ENCODE data around the gene CPZ.

CPZ gene

GRCh38 chr4:8596891-8597290 lies 4.3 kb downstream of the CPZ start:
- DNase-seq = no peak

GRCh38 chr4:8597319-8597718 lies 4.8 kb downstream of the CPZ start:
- no peak for DNase-seq

GRCh38 chr4:8597791-8598190 lies 5.2 kb downstream of the CPZ start:
- DNase-seq = no peak

DNA sequence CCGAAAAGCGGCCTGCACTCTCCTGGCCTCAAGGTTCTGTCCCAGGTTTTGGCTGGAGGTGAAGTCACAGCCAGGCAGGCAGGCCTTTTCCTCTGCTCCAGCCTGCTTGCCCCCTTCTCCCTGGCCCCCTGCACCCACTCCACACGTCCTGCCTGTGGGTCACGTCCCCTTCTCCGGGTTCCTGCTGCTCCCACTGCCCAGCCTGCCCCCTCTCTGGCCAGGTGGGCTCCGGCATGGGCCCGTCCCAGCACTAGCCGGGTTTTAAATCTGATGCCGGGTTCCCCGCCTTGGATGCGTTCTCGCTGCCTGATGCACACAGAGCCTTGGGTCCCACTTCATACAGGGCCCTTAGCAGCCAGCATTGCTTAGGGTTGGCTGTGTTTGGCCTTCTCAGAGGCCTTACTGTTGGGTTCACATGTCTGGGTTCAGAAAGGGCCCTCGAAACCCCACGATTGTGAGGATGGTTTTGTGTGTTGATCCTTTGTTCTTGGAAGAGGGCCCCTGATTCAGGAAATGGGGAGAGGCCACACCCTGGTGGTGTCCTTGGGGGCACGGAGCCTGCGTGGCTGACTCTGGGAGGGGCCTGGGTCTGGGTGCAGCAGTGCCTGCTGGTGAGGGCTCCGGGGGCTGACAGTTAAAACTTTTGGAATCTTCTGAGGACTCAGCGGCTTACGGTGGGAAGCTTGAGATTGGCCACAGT lies 6.0 kb downstream of the CPZ start:
- DNase-seq = no peak

GRCh38 chr4:8599091-8599460 lies 6.5 kb downstream of the CPZ start:
- DNase-seq = no peak

GRCh38 chr4:8599657-8600056 lies 7.1 kb downstream of the CPZ start:
- no peak for DNase-seq

DNA sequence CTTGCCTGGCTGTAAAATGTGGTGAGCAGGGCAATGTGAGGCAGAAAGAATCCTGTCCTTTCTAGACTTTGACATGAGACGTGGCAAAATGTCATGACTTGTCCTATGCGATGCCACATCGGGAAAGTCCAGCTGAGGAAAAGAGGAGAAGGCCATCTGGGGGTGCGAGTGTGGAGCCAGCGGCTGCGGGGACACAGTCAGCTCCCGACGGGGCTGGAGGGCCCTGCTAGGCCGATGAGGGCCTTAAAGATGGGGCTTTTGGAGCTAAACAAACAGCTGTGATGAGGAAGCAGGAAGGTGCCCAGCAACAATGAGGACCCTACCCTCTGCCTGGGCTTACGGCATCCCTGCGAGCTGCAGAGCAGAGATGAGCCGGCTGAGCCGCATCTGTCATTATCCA lies 7.7 kb downstream of the CPZ start:
- DNase-seq = no peak

GRCh38 chr4:8600686-8601085 lies 8.1 kb downstream of the CPZ start:
- no peak for DNase-seq

- no peak for DNase-seq
Observed at GRCh38 chr4:8601086-8601485, 8.5 kb downstream of the CPZ start.

DNA sequence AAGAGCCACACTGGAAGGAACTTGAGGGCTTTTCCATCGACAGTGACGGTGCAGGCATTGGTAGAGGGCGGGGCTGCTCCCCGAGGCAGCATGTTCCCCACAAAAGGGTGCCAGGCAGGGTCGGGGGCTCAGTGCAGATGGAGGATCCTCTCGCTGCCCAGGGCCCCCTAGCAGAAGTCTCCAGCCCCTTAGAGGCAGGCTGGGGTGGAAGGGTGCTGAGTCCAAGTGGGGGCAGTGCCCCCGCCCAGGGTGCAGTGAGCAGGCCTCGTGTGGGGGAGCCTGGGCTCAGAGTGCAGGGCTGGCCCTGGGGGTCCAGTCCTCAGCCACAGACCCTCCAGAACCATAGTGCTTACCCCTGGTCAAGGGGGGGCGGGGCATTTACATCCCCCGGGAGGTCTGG lies 9.0 kb downstream of the CPZ start:
- DNase-seq = no peak

GRCh38 chr4:8602686-8603430 lies 10.3 kb downstream of the CPZ start:
- DNase-seq = no peak

- DNase-seq = no peak
Observed at GRCh38 chr4:8603931-8604330, 11.4 kb downstream of the CPZ start.

- DNase-seq = no peak
Observed at GRCh38 chr4:8605289-8605688, 12.7 kb downstream of the CPZ start.

GRCh38 chr4:8606476-8606875 lies 13.9 kb downstream of the CPZ start:
- no peak for DNase-seq

- no peak for DNase-seq
Observed at GRCh38 chr4:8606966-8607365, 14.4 kb downstream of the CPZ start.

DNA sequence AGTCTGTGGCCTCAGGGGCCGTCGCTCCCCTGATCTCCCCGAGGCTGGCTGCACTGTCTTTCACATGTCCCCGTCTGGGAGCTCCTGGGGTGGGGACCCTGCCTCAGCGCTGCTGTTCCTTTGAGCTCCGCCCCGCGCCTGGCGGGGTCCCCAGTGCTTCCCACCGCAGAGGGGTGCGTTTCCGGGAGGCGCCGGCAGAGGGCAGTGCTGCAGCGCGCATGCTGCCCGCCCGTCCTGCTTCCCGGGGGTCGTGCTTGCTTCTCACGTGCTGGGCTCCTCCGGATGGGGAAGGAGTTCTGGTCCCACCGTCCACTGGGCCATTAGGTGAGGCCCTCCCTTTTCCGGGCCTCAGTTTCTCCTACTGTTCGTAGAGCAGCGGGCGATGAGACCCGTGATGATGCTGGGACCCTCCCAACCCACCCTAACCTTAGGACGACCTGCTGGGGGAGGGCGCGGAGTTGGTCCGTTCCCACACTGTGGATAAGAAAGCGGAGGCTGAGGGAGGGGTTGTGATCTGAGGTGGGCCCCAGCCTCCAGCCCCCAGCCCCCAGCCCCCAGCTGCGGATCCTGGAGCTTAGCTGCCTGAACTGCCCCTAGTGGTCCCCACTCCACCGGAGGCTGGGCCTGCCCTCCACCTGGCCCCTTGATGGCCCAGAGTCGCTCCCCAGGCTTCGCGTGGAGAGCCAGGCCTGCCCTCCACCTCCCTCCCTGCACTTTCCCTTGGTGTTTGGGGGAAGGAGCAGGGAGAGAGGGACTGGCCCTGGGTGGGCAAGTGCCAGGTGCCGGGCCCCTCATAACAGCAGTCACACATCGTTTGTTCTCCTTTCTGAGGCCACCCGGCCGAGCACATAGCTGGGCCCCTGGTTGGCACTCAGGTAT lies 15.3 kb downstream of the CPZ start:
- DNase-seq = no peak

DNA sequence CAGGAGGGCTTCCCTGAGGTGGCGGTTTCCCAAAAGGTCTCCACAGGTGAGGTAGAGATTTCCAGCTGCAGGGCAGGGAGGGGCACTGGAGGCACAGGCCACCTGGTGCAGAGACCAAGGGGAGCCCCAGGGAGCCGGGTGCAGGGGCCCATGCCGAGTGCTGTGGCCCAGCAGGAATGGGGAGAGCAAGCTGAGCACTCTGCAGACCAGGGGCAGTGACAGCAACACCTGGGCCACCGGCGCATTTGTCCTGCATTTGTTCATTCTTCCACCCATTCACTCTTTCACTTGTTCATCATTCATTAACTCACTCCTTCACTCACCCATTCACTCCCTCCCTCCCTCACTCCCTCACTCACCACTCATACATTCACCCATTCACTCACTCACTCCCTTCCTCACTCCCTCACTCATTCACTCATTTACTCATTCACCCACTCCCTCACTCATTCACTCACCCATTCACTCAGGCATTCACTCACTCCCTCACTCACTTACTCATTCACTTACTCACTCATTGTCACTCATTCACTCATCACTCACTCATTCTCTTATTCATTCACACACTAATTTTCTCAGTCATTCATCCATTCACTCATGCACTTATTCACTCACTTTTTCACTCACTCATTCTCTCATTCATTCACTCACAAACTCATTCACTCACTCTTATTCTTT lies 16.3 kb downstream of the CPZ start:
- no peak for DNase-seq

DNA sequence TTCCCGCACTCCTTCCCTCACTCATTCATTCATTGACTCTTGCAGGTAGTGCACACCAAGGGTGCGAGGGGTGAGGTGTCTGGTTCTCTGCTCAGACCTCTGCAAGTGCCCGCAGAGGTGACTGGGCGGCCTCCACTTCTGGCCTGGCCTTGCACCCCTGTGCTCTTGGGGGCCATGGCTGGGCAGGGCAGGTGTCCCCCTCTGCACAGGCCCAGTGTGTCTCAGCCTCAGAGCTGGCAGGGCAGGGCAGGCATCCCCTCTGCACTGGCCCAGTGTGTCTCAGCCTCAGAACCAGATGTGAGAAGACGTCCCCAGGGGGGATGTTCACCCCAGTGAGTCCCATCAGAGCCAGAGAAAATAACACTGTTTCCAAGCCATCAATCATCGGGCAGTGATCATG lies 16.8 kb downstream of the CPZ start:
- no peak for DNase-seq

DNA sequence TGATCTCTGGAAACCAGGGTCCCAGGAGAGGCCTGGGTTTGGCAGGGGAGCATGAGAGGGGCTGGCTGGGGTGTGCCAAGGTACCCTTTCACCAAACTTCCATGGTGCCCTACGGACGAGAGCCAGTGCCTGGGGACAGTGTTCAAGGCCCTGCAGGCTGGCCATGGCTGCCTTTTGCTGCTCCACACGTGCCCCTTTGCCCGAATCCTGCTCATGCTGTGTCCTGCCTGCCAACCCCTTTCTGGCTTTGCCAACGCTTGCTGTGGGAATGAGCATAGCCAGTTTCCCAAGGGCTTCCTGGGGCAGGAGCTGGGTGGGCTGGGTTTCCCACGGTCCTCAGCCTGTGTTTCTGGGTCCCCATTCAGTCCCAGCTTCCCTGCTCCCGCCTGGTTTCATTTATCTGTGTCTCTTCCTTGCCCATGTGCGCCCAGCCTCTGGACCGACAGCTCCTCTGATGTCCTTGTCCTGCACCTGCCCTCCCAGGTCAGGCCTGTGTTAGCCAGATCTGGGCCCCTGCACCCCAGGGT lies 17.3 kb downstream of the CPZ start:
- DNase-seq = no peak

- no peak for DNase-seq
Observed at GRCh38 chr4:8610858-8611616, 18.5 kb downstream of the CPZ start.

GRCh38 chr4:8612646-8613045 lies 20.1 kb downstream of the CPZ start:
- DNase-seq = no peak

Measured in DMS 273 treated with DMSO at 0.1 percent for 48 hours (cell line).